H9 (cell line): Measurements from ENCODE around the gene FAIM2. TPM values are rescaled to one million over a fixed set of nuclear protein-coding genes. Genes with fewer than 3 reads are reported as not detected.

Experiments
- DNase-seq: peaks from one replicate; pipeline ENCODE4 v3.0.0-alpha.2; 2017
- H2AFZ ChIP-seq: one replicate; pipeline ENCODE4 v1.6.1; 2013; ENCODE audit warnings: mild to moderate bottlenecking, low read length, control low read depth, moderate library complexity
- H2AK5ac ChIP-seq: 2 replicates; pipeline ENCODE4 v1.6.1; 2013; ENCODE audit warnings: low read length, control low read depth, mixed read lengths; ENCODE audit not compliant: insufficient read length
- H2BK120ac ChIP-seq: one replicate; pipeline ENCODE4 v1.6.1; 2013; ENCODE audit warnings: low read depth, mild to moderate bottlenecking, low read length, control low read depth, inconsistent platforms; ENCODE audit not compliant: poor library complexity, severe bottlenecking
- H2BK12ac ChIP-seq: 2 replicates; pipeline ENCODE4 v1.6.1; 2013; ENCODE audit warnings: low read length, control low read depth, mixed read lengths, low read depth; ENCODE audit not compliant: insufficient read length
- H2BK15ac ChIP-seq: 2 replicates; pipeline ENCODE4 v1.6.1; 2013; ENCODE audit warnings: low read depth, low read length, control low read depth
- H2BK20ac ChIP-seq: one replicate; pipeline ENCODE4 v1.6.1; 2013; ENCODE audit warnings: low read depth, mild to moderate bottlenecking, low read length, control low read depth, inconsistent platforms; ENCODE audit not compliant: poor library complexity, severe bottlenecking
- H2BK5ac ChIP-seq: 2 replicates; pipeline ENCODE4 v1.6.1; 2013; ENCODE audit warnings: low read length, control low read depth, mixed read lengths; ENCODE audit not compliant: insufficient read length
- H3K14ac ChIP-seq: 2 replicates; pipeline ENCODE4 v1.6.1; 2013; ENCODE audit warnings: low read length, control low read depth; ENCODE audit not compliant: insufficient read depth
- H3K18ac ChIP-seq: 2 replicates; pipeline ENCODE4 v1.6.1; 2013; ENCODE audit warnings: low read depth, mild to moderate bottlenecking, mixed read lengths, low read length, control low read depth; ENCODE audit not compliant: insufficient read length
- H3K23ac ChIP-seq: 2 replicates; pipeline ENCODE4 v1.6.1; 2013; ENCODE audit warnings: low read length, control low read depth, mixed read lengths, low read depth; ENCODE audit not compliant: insufficient read length
- H3K23me2 ChIP-seq: 2 replicates; pipeline ENCODE4 v1.6.1; 2013; ENCODE audit warnings: low read depth, mild to moderate bottlenecking, mixed read lengths, low read length, control low read depth; ENCODE audit not compliant: insufficient read length, poor library complexity, severe bottlenecking
- H3K27ac ChIP-seq: 2 replicates; pipeline ENCODE4 v1.5.1; 2013; ENCODE audit warnings: low read length, control low read depth, mixed read lengths, low read depth; ENCODE audit not compliant: insufficient read length
- H3K27me3 ChIP-seq: 2 replicates; pipeline ENCODE4 v1.6.1; 2013; ENCODE audit warnings: low read length, control low read depth, inconsistent platforms; ENCODE audit not compliant: insufficient read depth
- H3K4ac ChIP-seq: 2 replicates; pipeline ENCODE4 v1.6.1; 2013; ENCODE audit warnings: low read depth, mild to moderate bottlenecking, control low read depth, inconsistent platforms, low read length, moderate library complexity
- H3K4me1 ChIP-seq: 2 replicates; pipeline ENCODE4 v1.6.1; 2013; ENCODE audit warnings: low read length, control low read depth, inconsistent platforms; ENCODE audit not compliant: insufficient read depth
- H3K4me2 ChIP-seq: 2 replicates; pipeline ENCODE4 v1.6.1; 2013; ENCODE audit warnings: low read length, control low read depth, mixed read lengths; ENCODE audit not compliant: insufficient read length, insufficient read depth
- H3K56ac ChIP-seq: 2 replicates; pipeline ENCODE4 v1.6.1; 2013; ENCODE audit warnings: low read depth, mild to moderate bottlenecking, mixed read lengths, low read length, control low read depth; ENCODE audit not compliant: insufficient read length
- H3K79me1 ChIP-seq: 2 replicates; pipeline ENCODE4 v1.6.1; 2013; ENCODE audit warnings: low read depth, mild to moderate bottlenecking, moderate library complexity, low read length, control low read depth, inconsistent platforms; ENCODE audit not compliant: insufficient read depth, poor library complexity, severe bottlenecking
- H3K79me2 ChIP-seq: 2 replicates; pipeline ENCODE4 v1.6.1; 2013; ENCODE audit warnings: low read length, control low read depth, inconsistent platforms; ENCODE audit not compliant: insufficient read depth
- H3K9ac ChIP-seq: 2 replicates; pipeline ENCODE4 v1.6.1; 2013; ENCODE audit warnings: low read length, control low read depth, mixed read lengths; ENCODE audit not compliant: insufficient read length; ENCODE audit errors: extremely low read depth
- H3K9me3 ChIP-seq: one replicate; pipeline ENCODE4 v1.6.1; 2013; ENCODE audit warnings: low read depth, low read length, inconsistent platforms; ENCODE audit not compliant: control insufficient read depth
- H3T11ph ChIP-seq: one replicate; pipeline ENCODE4 v1.6.1; 2013; ENCODE audit warnings: mild to moderate bottlenecking, low read length, control low read depth, inconsistent platforms
- H4K20me1 ChIP-seq: one replicate; pipeline ENCODE4 v1.6.1; 2013; ENCODE audit not compliant: control insufficient read depth, insufficient read length, insufficient read depth
- H4K5ac ChIP-seq: 2 replicates; pipeline ENCODE4 v1.6.1; 2013; ENCODE audit warnings: low read depth, mild to moderate bottlenecking, mixed read lengths, low read length, control low read depth; ENCODE audit not compliant: insufficient read length
- H4K8ac ChIP-seq: replicated peaks from 2 replicates; pipeline ENCODE4 v1.6.1; 2013; ENCODE audit warnings: low read length, control low read depth, mixed read lengths, low read depth; ENCODE audit not compliant: insufficient read length
- H4K91ac ChIP-seq: 2 replicates; pipeline ENCODE4 v1.6.1; 2013; ENCODE audit warnings: low read depth, mild to moderate bottlenecking, moderate library complexity, mixed read lengths, low read length, control low read depth; ENCODE audit not compliant: insufficient read length
- H3K27ac Mint-ChIP-seq, 3 experiments: 2 replicates in 2 of 3; 3 replicates in 1 of 3; pipeline ENCODE4 v1.8.0; 2020 to 2021; ENCODE audit warnings: mixed read lengths in 3 of 3, mild to moderate bottlenecking in 1 of 3, moderate library complexity in 1 of 3
- H3K27me3 Mint-ChIP-seq: 2 replicates; pipeline ENCODE4 v1.8.0; 2021; ENCODE audit warnings: low read depth, mild to moderate bottlenecking, moderate library complexity, mixed read lengths
- H3K36me3 Mint-ChIP-seq, 3 experiments: 2 replicates in 2 of 3; 3 replicates in 1 of 3; pipeline ENCODE4 v1.8.0; 2020 to 2021; ENCODE audit warnings: low read depth in 3 of 3, mixed read lengths in 3 of 3; ENCODE audit not compliant: insufficient read depth in 1 of 3
- H3K4me1 Mint-ChIP-seq, 2 experiments: 2 replicates each; pipeline ENCODE4 v1.8.0; 2020; ENCODE audit warnings: mixed read lengths in 2 of 2
- H3K4me3 Mint-ChIP-seq, 2 experiments: 2 replicates in 1 of 2; 3 replicates in 1 of 2; pipeline ENCODE4 v1.8.0; 2020 to 2021; ENCODE audit warnings: mild to moderate bottlenecking in 2 of 2, mixed read lengths in 2 of 2, moderate library complexity in 1 of 2
- H3K9me3 Mint-ChIP-seq, 2 experiments: 2 replicates in 1 of 2; 3 replicates in 1 of 2; pipeline ENCODE4 v1.8.0; 2020; ENCODE audit warnings: mild to moderate bottlenecking in 2 of 2, mixed read lengths in 2 of 2, moderate library complexity in 1 of 2
- WGBS: extraction: QIAGEN DNeasy Blood & Tissue Kit; methylation state at CpG from one replicate; pipeline ENCODE4 v1.1.7; 2013; ENCODE audit warnings: missing lambda C conversion rate, low lambda C conversion rate, mixed read lengths; ENCODE audit not compliant: insufficient read length; ENCODE audit errors: extremely low coverage; 5-methylcytosine and 5-hydroxymethylcytosine counted together
- total RNA-seq: library from RNA; stranded (reverse); gene quantifications from 2 replicates; pipeline ENCODE4 v1.2.1, GENCODE V29; 2021
- TF ChIP-seq, protein P1 (sequence below): fragments of 200-600 bp; sonication (generic); conservative IDR thresholded peaks from 3 replicates; pipeline ENCODE4 v1.8.0; 2021; ENCODE audit warnings: antibody characterized with exemption, mild to moderate bottlenecking

Gene FAIM2
- total RNA-seq, 1 experiment from 2014 or later = 0.42 TPM

GRCh38 chr12:49828133-49829091 lies 75.3 kb downstream of the FAIM2 start, which contains the start of gene NCKAP5L:
Gene NCKAP5L, minus strand, starts transcription at chr12:49828413. Its CDS starts 24,369 bp downstream, at chr12:49804044.
- H3K23me2 ChIP-seq = peaks cover 16% of the 10 kb centered on the region
- peak within 1 kb of the TSS; percentile 64 for H3K9ac ChIP-seq
- no peak within 1 kb of the TSS for H2BK120ac ChIP-seq
- H3K23ac ChIP-seq = no peak within 1 kb of the TSS
- no peaks in the 10 kb centered on the region for H3K27me3 ChIP-seq
- peak within 1 kb of the TSS; percentile 97 for H3K4me2 ChIP-seq
- Mint-ChIP-seq H3K4me3 (peak within 1 kb of the TSS; percentile 88 to 98), H3K9me3 (no peaks in the 10 kb centered on the region; a peak in 1 of 5 replicates), H3K27ac (peak within 1 kb of the TSS; percentile 99 to 100 (median 100)), H3K4me1 (peaks cover 33 to 43% of the 10 kb centered on the region in 2 experiments), H3K27me3 (no peaks in the 10 kb centered on the region), H3K36me3 (peaks cover 0 to 3% (median 2%) of the 10 kb centered on the region in 3 experiments; a peak in 4 of 7 replicates)
- peak within 1 kb of the TSS; percentile 71 for H3K14ac ChIP-seq
- no peak within 1 kb of the TSS for H4K5ac ChIP-seq
- DNase-seq = peak; percentile 99
- peaks cover under 1% of the 10 kb centered on the region; the same call in 1 of the 2 replicates for H3K79me2 ChIP-seq
- H4K91ac ChIP-seq = no peak within 1 kb of the TSS
- no peak within 1 kb of the TSS for H3K56ac ChIP-seq
- H3K9me3 ChIP-seq = no peaks in the 10 kb centered on the region
- H2BK15ac ChIP-seq = no peak within 1 kb of the TSS
- peak within 1 kb of the TSS; percentile 41 for H3K18ac ChIP-seq
- no peak within 1 kb of the TSS for H4K8ac ChIP-seq
- peaks cover 4% of the 10 kb centered on the region for H3K79me1 ChIP-seq
- H2BK5ac ChIP-seq = no peak within 1 kb of the TSS
- no peak within 1 kb of the TSS for H2BK20ac ChIP-seq
- H3K27ac ChIP-seq = peak within 1 kb of the TSS; percentile 11
- no peaks in the 10 kb centered on the region for H4K20me1 ChIP-seq
- no peak within 1 kb of the TSS for H3T11ph ChIP-seq
- H3K4me1 ChIP-seq = peaks cover 2% of the 10 kb centered on the region
- no peak within 1 kb of the TSS for H2BK12ac ChIP-seq
- H2AK5ac ChIP-seq = no peak within 1 kb of the TSS
- TF ChIP-seq, protein P1, sequence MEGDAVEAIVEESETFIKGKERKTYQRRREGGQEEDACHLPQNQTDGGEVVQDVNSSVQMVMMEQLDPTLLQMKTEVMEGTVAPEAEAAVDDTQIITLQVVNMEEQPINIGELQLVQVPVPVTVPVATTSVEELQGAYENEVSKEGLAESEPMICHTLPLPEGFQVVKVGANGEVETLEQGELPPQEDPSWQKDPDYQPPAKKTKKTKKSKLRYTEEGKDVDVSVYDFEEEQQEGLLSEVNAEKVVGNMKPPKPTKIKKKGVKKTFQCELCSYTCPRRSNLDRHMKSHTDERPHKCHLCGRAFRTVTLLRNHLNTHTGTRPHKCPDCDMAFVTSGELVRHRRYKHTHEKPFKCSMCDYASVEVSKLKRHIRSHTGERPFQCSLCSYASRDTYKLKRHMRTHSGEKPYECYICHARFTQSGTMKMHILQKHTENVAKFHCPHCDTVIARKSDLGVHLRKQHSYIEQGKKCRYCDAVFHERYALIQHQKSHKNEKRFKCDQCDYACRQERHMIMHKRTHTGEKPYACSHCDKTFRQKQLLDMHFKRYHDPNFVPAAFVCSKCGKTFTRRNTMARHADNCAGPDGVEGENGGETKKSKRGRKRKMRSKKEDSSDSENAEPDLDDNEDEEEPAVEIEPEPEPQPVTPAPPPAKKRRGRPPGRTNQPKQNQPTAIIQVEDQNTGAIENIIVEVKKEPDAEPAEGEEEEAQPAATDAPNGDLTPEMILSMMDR = no peak
- no CpG with 5 or more reads among the region's 61 CpGs for WGBS
- H2AFZ ChIP-seq = no peak within 1 kb of the TSS
- H3K4ac ChIP-seq = no peak within 1 kb of the TSS
